Caco-2 (cell line): ENCODE measurements around the gene EFCAB5. TPM values are rescaled to one million over a fixed set of nuclear protein-coding genes. Genes with fewer than 3 reads are reported as not detected.

ENCODE experiments used
- BruUV-seq: library from RNA; stranded (reverse); fragments of 400-500 nt; replicated peaks from 2 replicates; lab custom pipeline; 2021; lab: Mats Ljungman, UMichigan
- CTCF ChIA-PET: fragments of 300-600 bp; sonication (Branson Sonifier 250); formaldehyde crosslinking; loops from one replicate; lab custom pipeline; 2022; ENCODE audit warnings: antibody characterized with exemption; lab: Charles Lee
- POLR2A ChIA-PET: fragments of 300-600 bp; sonication (Branson Sonifier 250); formaldehyde crosslinking; loops from one replicate; lab custom pipeline; 2022; ENCODE audit warnings: antibody characterized with exemption; lab: Charles Lee
- DNase-seq, 2 experiments: peaks; one replicate each; pipeline versions ENCODE4 v3.0.0 to v3.0.0-alpha.2; 2020 to 2022
- H3K27me3 ChIP-seq: replicated peaks from 2 replicates; pipeline ENCODE4 v1.6.0; 2011; ENCODE audit warnings: low read length; ENCODE audit not compliant: control insufficient read depth, insufficient read depth
- H3K36me3 ChIP-seq: 2 replicates; pipeline ENCODE4 v1.5.1; 2011; ENCODE audit warnings: low read length; ENCODE audit not compliant: control insufficient read depth, insufficient read depth
- H3K4me1 ChIP-seq: fragments of 250-450 bp; sonication (Bioruptor Pico); 2 replicates; pipeline ENCODE4 v1.5.1; 2020; ENCODE audit warnings: mild to moderate bottlenecking
- H3K4me3 ChIP-seq: 2 replicates; pipeline ENCODE4 v1.5.1; 2011; ENCODE audit warnings: low read depth, mild to moderate bottlenecking, control low read depth, low read length
- H3K9me3 ChIP-seq: fragments of 250-450 bp; sonication (Bioruptor Pico); 2 replicates; pipeline ENCODE4 v1.5.1; 2020; ENCODE audit warnings: mild to moderate bottlenecking, moderate library complexity
- H3K27ac Mint-ChIP-seq: one replicate; pipeline ENCODE4 v1.8.0; 2022; ENCODE audit warnings: mixed read lengths; ENCODE audit not compliant: unreplicated experiment
- H3K27me3 Mint-ChIP-seq: one replicate; pipeline ENCODE4 v1.8.0; 2022; ENCODE audit warnings: mixed read lengths; ENCODE audit not compliant: insufficient read depth, unreplicated experiment
- H3K36me3 Mint-ChIP-seq: one replicate; pipeline ENCODE4 v1.8.0; 2022; ENCODE audit warnings: mild to moderate bottlenecking, mixed read lengths; ENCODE audit not compliant: insufficient read depth, unreplicated experiment
- H3K4me1 Mint-ChIP-seq: one replicate; pipeline ENCODE4 v1.8.0; 2022; ENCODE audit warnings: low read depth, mixed read lengths; ENCODE audit not compliant: unreplicated experiment
- H3K4me3 Mint-ChIP-seq: one replicate; pipeline ENCODE4 v1.8.0; 2022; ENCODE audit warnings: mild to moderate bottlenecking, moderate library complexity, mixed read lengths; ENCODE audit not compliant: unreplicated experiment
- H3K9me3 Mint-ChIP-seq: one replicate; pipeline ENCODE4 v1.8.0; 2022; ENCODE audit warnings: mixed read lengths; ENCODE audit not compliant: unreplicated experiment
- intact Hi-C: fragments of 100-400 bp; cut with micrococcal nuclease; formaldehyde crosslinking; loops from one replicate; pipeline ENCODE4 v1.10.0; 2022; ENCODE audit not compliant: unreplicated experiment
- total RNA-seq: library from RNA; stranded (reverse); gene quantifications from 2 replicates; pipeline ENCODE4 v1.2.3, GENCODE V29; 2022
- TF ChIP-seq, protein P1 (sequence below), 2 experiments: fragments of 200-600 bp in 1 of 2; IDR thresholded peaks; 1 replicate in 1 of 2; 2 replicates in 1 of 2; pipeline versions ENCODE4 v1.5.1 to v1.8.0; 2011 to 2022; ENCODE audit warnings: antibody characterized with exemption in 1 of 2, control low read depth in 1 of 2, inconsistent platforms in 1 of 2, low read depth in 1 of 2, low read length in 1 of 2, mild to moderate bottlenecking in 1 of 2, moderate library complexity in 1 of 2; ENCODE audit not compliant: insufficient read depth in 1 of 2, severe bottlenecking in 1 of 2, unreplicated experiment in 1 of 2

Gene EFCAB5
- total RNA-seq, 1 experiment from 2014 or later: 0.43 TPM

DNA sequence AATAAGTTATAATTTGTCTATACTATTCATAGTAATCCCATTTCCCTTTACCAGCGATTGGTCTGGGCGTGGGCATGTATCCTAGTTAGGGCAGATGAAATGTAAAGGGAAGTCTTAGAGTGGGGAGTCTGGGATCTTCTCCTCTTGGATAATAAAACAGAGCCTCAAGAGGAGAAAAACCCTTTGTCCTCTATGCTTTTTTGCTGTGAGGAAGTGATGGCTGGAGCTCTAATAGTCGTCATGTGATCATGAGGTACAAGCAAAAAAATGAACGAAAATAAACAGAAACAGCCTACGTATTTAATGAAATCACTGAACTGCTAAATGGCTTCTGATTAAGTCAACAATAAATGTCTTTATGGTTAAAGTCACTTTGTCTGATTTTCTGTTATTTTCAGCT lies 26.8 kb downstream of the EFCAB5 start:
- no TSS peak for BruUV-seq
- intact Hi-C loops: no loop called here
- CTCF ChIA-PET: no interaction called here
- H3K27ac Mint-ChIP-seq: no peak overlapping the region
- Histone ChIP-seq H3K27me3 (no peaks in the 10 kb centered on the region), H3K4me3 (no peak overlapping the region), H3K36me3 (no peaks in the 10 kb centered on the region), H3K9me3 (no peaks in the 10 kb centered on the region), H3K4me1 (no peaks in the 10 kb centered on the region)
- TF ChIP-seq, protein P1, sequence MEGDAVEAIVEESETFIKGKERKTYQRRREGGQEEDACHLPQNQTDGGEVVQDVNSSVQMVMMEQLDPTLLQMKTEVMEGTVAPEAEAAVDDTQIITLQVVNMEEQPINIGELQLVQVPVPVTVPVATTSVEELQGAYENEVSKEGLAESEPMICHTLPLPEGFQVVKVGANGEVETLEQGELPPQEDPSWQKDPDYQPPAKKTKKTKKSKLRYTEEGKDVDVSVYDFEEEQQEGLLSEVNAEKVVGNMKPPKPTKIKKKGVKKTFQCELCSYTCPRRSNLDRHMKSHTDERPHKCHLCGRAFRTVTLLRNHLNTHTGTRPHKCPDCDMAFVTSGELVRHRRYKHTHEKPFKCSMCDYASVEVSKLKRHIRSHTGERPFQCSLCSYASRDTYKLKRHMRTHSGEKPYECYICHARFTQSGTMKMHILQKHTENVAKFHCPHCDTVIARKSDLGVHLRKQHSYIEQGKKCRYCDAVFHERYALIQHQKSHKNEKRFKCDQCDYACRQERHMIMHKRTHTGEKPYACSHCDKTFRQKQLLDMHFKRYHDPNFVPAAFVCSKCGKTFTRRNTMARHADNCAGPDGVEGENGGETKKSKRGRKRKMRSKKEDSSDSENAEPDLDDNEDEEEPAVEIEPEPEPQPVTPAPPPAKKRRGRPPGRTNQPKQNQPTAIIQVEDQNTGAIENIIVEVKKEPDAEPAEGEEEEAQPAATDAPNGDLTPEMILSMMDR (IDR thresholded peaks at IDR 0.05; ENCODE audit: insufficient read depth in 1 of 2, low read depth in 1 of 2, low read length in 1 of 2, severe bottlenecking in 1 of 2, unreplicated experiment in 1 of 2): no peak
- no peaks in the 10 kb centered on the region for H3K9me3 Mint-ChIP-seq
- peaks cover 6% of the 10 kb centered on the region for H3K27me3 Mint-ChIP-seq
- H3K4me1 Mint-ChIP-seq: no peaks in the 10 kb centered on the region
- H3K4me3 Mint-ChIP-seq: no peak overlapping the region
- no peak for DNase-seq
- POLR2A ChIA-PET: no interaction called here
- H3K36me3 Mint-ChIP-seq: no peaks in the 10 kb centered on the region

DNA sequence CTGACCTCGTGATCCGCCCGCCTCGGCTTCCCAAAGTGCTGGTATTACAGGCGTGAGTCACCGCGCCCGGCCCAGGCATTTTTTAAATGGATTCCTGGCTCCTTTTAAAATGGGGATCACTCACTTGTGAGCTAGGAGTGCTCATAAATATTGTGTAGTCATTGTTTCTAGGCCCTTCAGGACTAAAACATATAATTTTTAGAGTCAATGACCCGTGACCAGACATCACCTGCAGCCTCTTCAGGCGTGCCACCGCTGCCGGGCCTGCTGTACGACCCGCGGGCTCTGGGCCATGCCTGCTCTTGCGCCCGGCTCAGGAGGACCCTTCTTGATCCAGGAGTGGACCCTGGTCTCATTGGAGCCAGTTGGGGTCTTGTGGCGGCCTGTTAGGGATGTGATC lies 30.8 kb downstream of the EFCAB5 start:
- intact Hi-C loops: no loop called here
- H3K4me3 Mint-ChIP-seq: no peak overlapping the region
- ChIA-PET POLR2A (no interaction called here), CTCF (no interaction called here)
- H3K27ac Mint-ChIP-seq: no peak overlapping the region
- Histone ChIP-seq H3K4me3 (no peak overlapping the region), H3K9me3 (no peaks in the 10 kb centered on the region), H3K27me3 (no peaks in the 10 kb centered on the region), H3K4me1 (no peaks in the 10 kb centered on the region), H3K36me3 (no peaks in the 10 kb centered on the region)
- no peaks in the 10 kb centered on the region for H3K4me1 Mint-ChIP-seq
- BruUV-seq: no TSS peak
- peaks cover 6% of the 10 kb centered on the region for H3K27me3 Mint-ChIP-seq
- TF ChIP-seq, protein P1 (IDR thresholded peaks at IDR 0.05; ENCODE audit: insufficient read depth in 1 of 2, low read depth in 1 of 2, low read length in 1 of 2, severe bottlenecking in 1 of 2, unreplicated experiment in 1 of 2): no peak
- no peaks in the 10 kb centered on the region for H3K9me3 Mint-ChIP-seq
- H3K36me3 Mint-ChIP-seq: no peaks in the 10 kb centered on the region
- no peak for DNase-seq

DNA sequence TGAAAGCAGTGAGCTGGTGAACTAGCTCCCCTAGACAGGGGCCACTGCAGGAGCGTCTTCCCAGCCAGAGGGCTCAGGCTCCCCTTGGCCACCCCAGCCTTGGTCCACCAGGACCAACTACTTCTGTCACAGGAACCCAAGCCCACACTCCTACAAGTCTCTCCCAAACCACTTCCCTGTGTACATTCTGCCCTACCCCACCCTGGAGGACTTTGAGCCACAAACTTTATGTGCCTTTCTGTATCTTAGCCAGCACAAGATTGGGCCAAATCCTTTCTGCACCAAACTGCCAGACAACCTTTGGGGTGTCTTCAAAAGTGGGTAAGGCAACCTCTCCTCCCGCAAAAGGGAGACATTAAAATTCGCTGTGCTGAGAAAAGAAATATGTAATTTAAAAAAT lies 31.6 kb downstream of the EFCAB5 start:
- H3K4me1 Mint-ChIP-seq: no peaks in the 10 kb centered on the region

More for the DNA sequence above, 31.6 kb downstream of the EFCAB5 start:
- Mint-ChIP-seq H3K4me3 (no peak overlapping the region), H3K27me3 (peaks cover 6% of the 10 kb centered on the region), H3K36me3 (no peaks in the 10 kb centered on the region), H3K27ac (no peak overlapping the region), H3K9me3 (no peaks in the 10 kb centered on the region)
- H3K4me1 ChIP-seq: no peaks in the 10 kb centered on the region
- H3K4me3 ChIP-seq: no peak overlapping the region
- ChIA-PET POLR2A (no interaction called here), CTCF (no interaction called here)
- TF ChIP-seq, protein P1 (IDR thresholded peaks at IDR 0.05; ENCODE audit: insufficient read depth in 1 of 2, low read depth in 1 of 2, low read length in 1 of 2, severe bottlenecking in 1 of 2, unreplicated experiment in 1 of 2): no peak
- no peaks in the 10 kb centered on the region for H3K27me3 ChIP-seq
- intact Hi-C loops: no loop called here
- no peaks in the 10 kb centered on the region for H3K36me3 ChIP-seq
- no TSS peak for BruUV-seq
- no peaks in the 10 kb centered on the region for H3K9me3 ChIP-seq
- no peak for DNase-seq
